ENCODE results near the gene ZFP14. TPM values are rescaled to one million over a fixed set of nuclear protein-coding genes. Genes with fewer than 3 reads are reported as not detected.

ZFP14 gene
- total RNA-seq, 1 donor from 2014 or later: 6.8 TPM

DNA sequence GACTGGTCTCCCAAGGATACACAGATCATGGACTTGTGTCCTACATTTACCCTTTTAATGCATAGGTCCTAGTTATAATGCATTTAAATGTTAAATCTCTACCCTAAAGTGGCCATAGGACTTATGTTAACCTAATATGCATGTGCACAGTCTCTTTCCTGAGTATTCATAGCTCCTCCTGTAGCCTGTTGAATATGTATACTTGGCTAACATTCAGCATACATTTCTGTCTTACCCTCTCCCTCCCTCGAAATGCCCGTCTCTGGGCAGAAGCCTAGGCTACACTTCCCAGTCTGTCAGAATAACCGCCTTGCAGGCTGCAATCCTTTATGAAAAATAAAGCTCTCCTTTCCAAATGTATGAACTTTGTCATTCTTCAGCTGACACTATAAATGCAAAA is 25.5 kb upstream of the ZFP14 start:
- Histone ChIP-seq H3K27ac (ENCODE audit: low read depth, low read length) (no peak overlapping the region), H3K27me3 (ENCODE audit: control insufficient read depth in 3 of 3, insufficient read depth in 3 of 3, low read length in 3 of 3) (no peaks in the 10 kb centered on the region), H3K4me3 (ENCODE audit: low read length in 3 of 3) (no peak overlapping the region), H3K4me1 (ENCODE audit: control insufficient read depth in 3 of 3, insufficient read depth in 3 of 3, low read length in 3 of 3) (no peaks in the 10 kb centered on the region), H3K9ac (ENCODE audit: low read depth in 1 of 3, low read length in 3 of 3) (no peak overlapping the region), H3K36me3 (ENCODE audit: control insufficient read depth in 3 of 3, insufficient read depth in 3 of 3, low read length in 3 of 3) (peaks cover 37 to 70% (median 53%) of the 10 kb centered on the region in 3 donors), H3K9me3 (ENCODE audit: control insufficient read depth in 3 of 3, low read length in 3 of 3) (peaks cover 0 to 11% (median 7%) of the 10 kb centered on the region in 3 donors)

GRCh38 chr19:36401475-36401874 is 22.5 kb upstream of the ZFP14 start:
- Histone ChIP-seq H3K27ac (ENCODE audit: low read depth, low read length) (no peak overlapping the region), H3K4me3 (ENCODE audit: low read length in 3 of 3) (no peak overlapping the region), H3K36me3 (ENCODE audit: control insufficient read depth in 3 of 3, insufficient read depth in 3 of 3, low read length in 3 of 3) (peaks cover 25 to 51% (median 32%) of the 10 kb centered on the region in 3 donors), H3K4me1 (ENCODE audit: control insufficient read depth in 3 of 3, insufficient read depth in 3 of 3, low read length in 3 of 3) (no peaks in the 10 kb centered on the region), H3K27me3 (ENCODE audit: control insufficient read depth in 3 of 3, insufficient read depth in 3 of 3, low read length in 3 of 3) (no peaks in the 10 kb centered on the region), H3K9ac (ENCODE audit: low read depth in 1 of 3, low read length in 3 of 3) (no peak overlapping the region), H3K9me3 (ENCODE audit: control insufficient read depth in 3 of 3, low read length in 3 of 3) (peaks cover 4 to 11% (median 11%) of the 10 kb centered on the region in 3 donors)

DNA sequence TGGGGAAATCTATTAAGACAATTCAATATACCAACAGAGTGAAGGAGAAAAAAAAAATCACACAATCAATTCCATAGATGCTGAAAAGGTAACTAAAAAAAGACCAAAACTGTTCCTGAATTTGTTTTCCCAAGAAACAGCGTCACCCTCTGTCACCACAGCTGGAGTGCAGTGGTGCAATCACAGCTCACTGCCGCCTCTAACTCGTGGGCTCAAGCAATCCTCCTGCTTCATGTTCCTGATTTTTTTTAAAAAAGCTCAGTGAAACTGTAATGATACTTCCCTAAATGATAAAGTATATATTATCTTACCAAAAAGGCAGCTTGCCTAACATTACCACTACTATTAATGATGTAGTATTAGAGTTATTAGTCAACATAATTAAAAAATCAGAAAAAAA is 19.6 kb upstream of the ZFP14 start:
- no peaks in the 10 kb centered on the region for H3K4me1 ChIP-seq (ENCODE audit: control insufficient read depth in 3 of 3, insufficient read depth in 3 of 3, low read length in 3 of 3)
- peaks cover 16 to 42% (median 21%) of the 10 kb centered on the region in 3 donors for H3K36me3 ChIP-seq (ENCODE audit: control insufficient read depth in 3 of 3, insufficient read depth in 3 of 3, low read length in 3 of 3)
- H3K27ac ChIP-seq (ENCODE audit: low read depth, low read length): no peak overlapping the region
- H3K27me3 ChIP-seq (ENCODE audit: control insufficient read depth in 3 of 3, insufficient read depth in 3 of 3, low read length in 3 of 3): no peaks in the 10 kb centered on the region
- peaks cover 6 to 28% (median 18%) of the 10 kb centered on the region in 3 donors for H3K9me3 ChIP-seq (ENCODE audit: control insufficient read depth in 3 of 3, low read length in 3 of 3)
- no peak overlapping the region for H3K4me3 ChIP-seq (ENCODE audit: low read length in 3 of 3)
- H3K9ac ChIP-seq (ENCODE audit: low read depth in 1 of 3, low read length in 3 of 3): no peak overlapping the region

GRCh38 chr19:36392916-36393673 is 14.1 kb upstream of the ZFP14 start:
- Histone ChIP-seq H3K27ac (ENCODE audit: low read depth, low read length) (no peak overlapping the region), H3K9me3 (ENCODE audit: control insufficient read depth in 3 of 3, low read length in 3 of 3) (peaks cover 30 to 43% (median 39%) of the 10 kb centered on the region in 3 donors), H3K4me3 (ENCODE audit: low read length in 3 of 3) (peak overlapping the region; percentile 1 to 34 (median 2)), H3K27me3 (ENCODE audit: control insufficient read depth in 3 of 3, insufficient read depth in 3 of 3, low read length in 3 of 3) (no peaks in the 10 kb centered on the region), H3K9ac (ENCODE audit: low read depth in 1 of 3, low read length in 3 of 3) (no peak overlapping the region), H3K4me1 (ENCODE audit: control insufficient read depth in 3 of 3, insufficient read depth in 3 of 3, low read length in 3 of 3) (no peaks in the 10 kb centered on the region), H3K36me3 (ENCODE audit: control insufficient read depth in 3 of 3, insufficient read depth in 3 of 3, low read length in 3 of 3) (peaks cover 16 to 36% (median 28%) of the 10 kb centered on the region in 3 donors)

- no peaks in the 10 kb centered on the region for H3K36me3 ChIP-seq (ENCODE audit: control insufficient read depth in 3 of 3, insufficient read depth in 3 of 3, low read length in 3 of 3)
- H3K4me1 ChIP-seq (ENCODE audit: control insufficient read depth in 3 of 3, insufficient read depth in 3 of 3, low read length in 3 of 3): peaks cover 13% of the 10 kb centered on the region in 3 donors
- peak overlapping the region; percentile 91 to 96 (median 94) for H3K4me3 ChIP-seq (ENCODE audit: low read length in 3 of 3)
- peaks cover 0 to 5% (median 2%) of the 10 kb centered on the region in 3 donors for H3K9me3 ChIP-seq (ENCODE audit: control insufficient read depth in 3 of 3, low read length in 3 of 3)
- no peak overlapping the region for H3K27ac ChIP-seq (ENCODE audit: low read depth, low read length)
- H3K9ac ChIP-seq (ENCODE audit: low read depth in 1 of 3, low read length in 3 of 3): peak overlapping the region; percentile 68 to 92 (median 91)
- H3K27me3 ChIP-seq (ENCODE audit: control insufficient read depth in 3 of 3, insufficient read depth in 3 of 3, low read length in 3 of 3): no peaks in the 10 kb centered on the region
Observed at GRCh38 chr19:36379510-36379819, 464 bp upstream of the ZFP14 start.

- H3K9me3 ChIP-seq (ENCODE audit: control insufficient read depth in 3 of 3, low read length in 3 of 3): peaks cover 0 to 5% (median 2%) of the 10 kb centered on the region in 3 donors
- H3K27ac ChIP-seq (ENCODE audit: low read depth, low read length): no peak overlapping the region
- peaks cover 13% of the 10 kb centered on the region in 3 donors for H3K4me1 ChIP-seq (ENCODE audit: control insufficient read depth in 3 of 3, insufficient read depth in 3 of 3, low read length in 3 of 3)
- no peaks in the 10 kb centered on the region for H3K27me3 ChIP-seq (ENCODE audit: control insufficient read depth in 3 of 3, insufficient read depth in 3 of 3, low read length in 3 of 3)
- H3K36me3 ChIP-seq (ENCODE audit: control insufficient read depth in 3 of 3, insufficient read depth in 3 of 3, low read length in 3 of 3): no peaks in the 10 kb centered on the region
- H3K4me3 ChIP-seq (ENCODE audit: low read length in 3 of 3): peak overlapping the region; percentile 6 to 96 (median 91)
- H3K9ac ChIP-seq (ENCODE audit: low read depth in 1 of 3, low read length in 3 of 3): peak overlapping the region; percentile 91 to 95 (median 92)
Observed at GRCh38 chr19:36377541-36378178, 1.3 kb downstream of the ZFP14 start.

- Histone ChIP-seq H3K27ac (ENCODE audit: low read depth, low read length) (no peak overlapping the region), H3K9ac (ENCODE audit: low read depth in 1 of 3, low read length in 3 of 3) (no peak overlapping the region), H3K9me3 (ENCODE audit: control insufficient read depth in 3 of 3, low read length in 3 of 3) (peaks cover 0 to 3% (median 3%) of the 10 kb centered on the region in 3 donors), H3K27me3 (ENCODE audit: control insufficient read depth in 3 of 3, insufficient read depth in 3 of 3, low read length in 3 of 3) (no peaks in the 10 kb centered on the region), H3K36me3 (ENCODE audit: control insufficient read depth in 3 of 3, insufficient read depth in 3 of 3, low read length in 3 of 3) (peaks cover 0 to 4% (median 3%) of the 10 kb centered on the region in 3 donors), H3K4me1 (ENCODE audit: control insufficient read depth in 3 of 3, insufficient read depth in 3 of 3, low read length in 3 of 3) (peaks cover 11 to 13% (median 11%) of the 10 kb centered on the region in 3 donors), H3K4me3 (ENCODE audit: low read length in 3 of 3) (no peak overlapping the region)
Observed at GRCh38 chr19:36373638-36374156, 5.3 kb downstream of the ZFP14 start.

- Histone ChIP-seq H3K36me3 (ENCODE audit: control insufficient read depth in 3 of 3, insufficient read depth in 3 of 3, low read length in 3 of 3) (peaks cover 6 to 10% (median 7%) of the 10 kb centered on the region in 3 donors), H3K27me3 (ENCODE audit: control insufficient read depth in 3 of 3, insufficient read depth in 3 of 3, low read length in 3 of 3) (no peaks in the 10 kb centered on the region), H3K4me1 (ENCODE audit: control insufficient read depth in 3 of 3, insufficient read depth in 3 of 3, low read length in 3 of 3) (no peaks in the 10 kb centered on the region), H3K27ac (ENCODE audit: low read depth, low read length) (no peak overlapping the region), H3K9me3 (ENCODE audit: control insufficient read depth in 3 of 3, low read length in 3 of 3) (peaks cover 0 to 3% (median 3%) of the 10 kb centered on the region in 3 donors), H3K9ac (ENCODE audit: low read depth in 1 of 3, low read length in 3 of 3) (no peak overlapping the region), H3K4me3 (ENCODE audit: low read length in 3 of 3) (no peak overlapping the region)
Observed at GRCh38 chr19:36371886-36372285, 7.1 kb downstream of the ZFP14 start.

DNA sequence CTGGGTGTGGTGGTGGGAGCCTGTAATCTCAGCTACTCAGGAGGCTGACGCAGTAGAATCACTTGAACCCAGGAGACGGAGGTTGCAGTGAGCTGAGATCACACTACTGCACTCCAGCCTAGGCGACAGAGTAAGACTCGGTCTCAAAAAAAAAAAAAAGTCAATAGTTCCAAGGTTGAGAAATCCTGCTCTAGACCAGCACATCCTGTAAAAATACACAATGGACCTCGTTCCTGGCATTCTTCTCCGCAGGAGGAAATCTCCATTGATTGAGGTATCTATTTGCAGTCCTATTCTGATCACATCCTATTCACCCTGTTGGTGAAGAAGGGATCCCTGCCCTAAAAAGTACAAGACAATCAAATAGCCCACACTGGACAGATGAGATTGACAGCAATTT is 15.2 kb downstream of the ZFP14 start:
- peaks cover 23 to 53% (median 49%) of the 10 kb centered on the region in 3 donors for H3K36me3 ChIP-seq (ENCODE audit: control insufficient read depth in 3 of 3, insufficient read depth in 3 of 3, low read length in 3 of 3)
- H3K27ac ChIP-seq (ENCODE audit: low read depth, low read length): no peak overlapping the region
- no peaks in the 10 kb centered on the region for H3K27me3 ChIP-seq (ENCODE audit: control insufficient read depth in 3 of 3, insufficient read depth in 3 of 3, low read length in 3 of 3)
- H3K9ac ChIP-seq (ENCODE audit: low read depth in 1 of 3, low read length in 3 of 3): no peak overlapping the region
- H3K4me1 ChIP-seq (ENCODE audit: control insufficient read depth in 3 of 3, insufficient read depth in 3 of 3, low read length in 3 of 3): no peaks in the 10 kb centered on the region
- no peak overlapping the region for H3K4me3 ChIP-seq (ENCODE audit: low read length in 3 of 3)
- H3K9me3 ChIP-seq (ENCODE audit: control insufficient read depth in 3 of 3, low read length in 3 of 3): no peaks in the 10 kb centered on the region
